Activated CD4-positive, CD25-positive, alpha-beta regulatory T cell treated with anti-CD3 and anti-CD28 coated beads, Interleukin-2, amount 50 U/mL, for 72 hours (primary cell): Measurements from ENCODE around the gene DES.

ENCODE experiments used
- DNase-seq: peaks from one replicate; pipeline ENCODE4 v3.0.0; 2021

The DES gene

GRCh38 chr2:219422952-219423534 is 4.9 kb downstream of the DES start:
- no peak for DNase-seq

- DNase-seq: no peak
These were observed 5.6 kb downstream of the DES start for GRCh38 chr2:219423652-219424377.

DNA sequence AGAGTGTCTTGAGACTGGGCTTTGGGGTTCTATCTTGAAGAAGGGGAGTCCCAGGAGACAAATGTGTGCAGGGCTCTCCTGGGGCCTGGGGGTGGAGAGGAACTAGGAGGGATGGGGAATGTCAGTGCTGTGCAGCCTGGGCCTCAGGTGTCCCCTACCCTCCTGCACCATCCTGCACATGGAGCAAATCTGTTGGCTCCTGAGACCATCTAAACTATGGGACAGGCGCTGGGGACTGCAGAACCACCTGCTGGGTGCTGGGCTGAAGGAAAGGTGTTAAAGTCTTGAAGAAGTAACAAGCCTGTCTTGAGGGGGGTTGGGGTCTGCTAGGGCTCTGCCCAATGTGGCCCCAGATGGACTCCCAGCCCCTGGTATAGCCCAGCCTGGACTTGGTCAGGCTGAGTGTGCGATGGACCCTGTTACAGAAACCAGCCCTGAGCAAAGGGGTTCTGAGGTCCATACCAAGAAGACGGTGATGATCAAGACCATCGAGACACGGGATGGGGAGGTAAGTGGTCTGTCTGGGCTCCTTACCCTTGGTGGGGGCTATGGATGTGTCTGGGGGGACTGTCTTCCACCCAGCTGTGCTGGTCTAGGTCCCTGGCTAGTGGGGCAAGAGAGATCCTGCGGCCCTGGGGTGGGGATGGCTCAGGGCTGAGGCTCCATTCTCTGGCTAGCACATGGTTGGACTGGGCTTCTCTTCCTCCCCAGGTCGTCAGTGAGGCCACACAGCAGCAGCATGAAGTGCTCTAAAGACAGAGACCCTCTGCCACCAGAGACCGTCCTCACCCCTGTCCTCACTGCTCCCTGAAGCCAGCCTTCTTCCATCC is 7.3 kb downstream of the DES start:
- no peak for DNase-seq

DNA sequence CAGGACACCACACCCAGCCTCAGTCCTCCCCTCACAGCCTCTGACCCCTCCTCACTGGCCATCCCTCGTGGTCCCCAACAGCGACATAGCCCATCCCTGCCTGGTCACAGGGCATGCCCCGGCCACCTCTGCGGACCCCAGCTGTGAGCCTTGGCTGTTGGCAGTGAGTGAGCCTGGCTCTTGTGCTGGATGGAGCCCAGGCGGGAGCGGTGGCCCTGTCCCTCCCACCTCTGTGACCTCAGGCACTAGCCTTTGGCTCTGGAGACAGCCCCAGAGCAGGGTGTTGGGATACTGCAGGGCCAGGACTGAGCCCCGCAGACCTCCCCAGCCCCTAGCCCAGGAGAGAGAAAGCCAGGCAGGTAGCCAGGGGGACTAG is 7.9 kb downstream of the DES start:
- no peak for DNase-seq

DNA sequence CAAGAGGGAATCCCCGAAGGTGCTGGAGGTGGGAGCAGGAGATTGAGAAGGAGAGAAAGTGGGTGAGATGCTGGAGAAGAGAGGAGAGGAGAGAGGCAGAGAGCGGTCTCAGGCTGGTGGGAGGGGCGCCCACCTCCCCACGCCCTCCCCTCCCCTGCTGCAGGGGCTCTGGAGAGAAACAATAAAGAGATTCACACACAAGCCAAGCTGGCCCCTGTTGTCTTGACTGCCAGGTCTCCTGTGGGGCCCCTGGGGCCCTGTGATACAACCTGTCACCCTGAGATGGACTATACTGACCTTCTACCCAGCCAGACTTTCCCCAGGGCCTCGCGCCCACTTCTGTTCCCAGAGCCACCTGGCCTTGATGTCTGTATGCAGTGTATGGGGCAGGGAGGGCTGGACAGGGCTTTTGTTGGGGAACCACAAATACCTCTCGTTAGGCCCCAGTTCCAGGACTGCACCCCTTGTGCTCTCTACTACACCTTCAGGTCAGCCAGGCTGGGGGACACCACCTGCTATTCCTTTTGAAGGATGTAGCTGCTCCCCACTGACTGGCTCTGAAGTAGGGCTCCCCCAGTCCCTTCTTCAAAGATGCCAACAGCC is 8.5 kb downstream of the DES start:
- DNase-seq: no peak

DNA sequence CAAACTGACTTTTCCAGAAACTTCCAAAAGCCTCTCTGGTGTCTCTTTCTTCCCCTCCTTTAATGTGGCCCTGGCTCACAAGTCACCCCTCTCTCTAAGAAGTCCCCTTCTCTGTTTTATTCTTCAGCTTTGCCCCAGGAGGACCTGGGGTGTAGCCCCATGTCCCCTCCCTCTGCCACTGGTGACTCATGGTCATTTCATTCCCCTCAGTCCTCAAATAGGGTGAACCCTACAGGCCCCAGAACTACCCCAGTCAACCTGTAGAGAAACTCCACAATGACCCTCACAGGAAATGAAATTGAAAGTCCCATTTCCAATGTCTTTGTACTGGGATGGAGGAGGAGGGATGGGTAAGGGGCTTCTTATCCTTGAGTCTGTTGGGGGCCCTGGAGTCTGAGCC is 10.3 kb downstream of the DES start:
- DNase-seq: no peak

- DNase-seq: no peak
These were observed 11.9 kb downstream of the DES start for GRCh38 chr2:219429958-219430606.

GRCh38 chr2:219430633-219431615 is 12.7 kb downstream of the DES start:
- DNase-seq: no peak

DNA sequence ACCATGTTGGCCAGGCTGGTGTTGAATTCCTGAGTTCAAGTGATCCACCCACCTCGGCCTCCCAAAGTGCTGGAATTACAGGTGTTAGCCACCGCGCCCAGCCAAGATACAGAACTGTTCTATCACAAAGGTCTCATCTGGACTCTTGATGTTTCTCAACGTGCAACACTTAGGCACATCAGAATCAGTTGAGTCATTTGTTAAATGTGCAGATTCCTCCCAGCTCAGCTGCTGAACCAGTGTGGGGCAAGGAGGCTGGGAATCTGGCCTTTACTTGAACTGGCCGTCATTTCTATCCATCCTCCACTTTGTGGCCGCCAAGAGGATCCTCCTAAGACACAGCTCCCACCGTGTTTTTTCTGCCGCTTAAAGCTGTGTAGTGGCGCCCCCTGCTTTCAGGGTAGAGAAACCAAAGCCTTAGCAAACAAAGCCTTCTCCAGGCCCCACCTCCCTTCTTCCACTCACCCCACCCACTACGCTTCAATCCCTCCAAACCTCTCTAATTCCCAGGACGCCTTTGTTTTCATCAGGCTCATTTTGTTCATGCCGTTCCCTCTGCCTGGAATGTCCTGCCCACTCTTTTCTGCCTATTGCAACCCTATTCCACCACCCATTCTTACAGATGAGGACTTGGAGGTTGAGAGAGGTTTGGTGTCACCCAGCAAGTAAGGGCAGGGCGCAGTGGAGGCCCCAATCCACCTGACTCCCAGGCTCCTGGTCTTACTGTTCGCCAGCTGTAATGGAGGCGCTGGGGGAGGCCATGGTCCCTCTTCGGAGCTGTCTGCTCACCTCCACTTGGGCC is 15.7 kb downstream of the DES start:
- no peak for DNase-seq

DNA sequence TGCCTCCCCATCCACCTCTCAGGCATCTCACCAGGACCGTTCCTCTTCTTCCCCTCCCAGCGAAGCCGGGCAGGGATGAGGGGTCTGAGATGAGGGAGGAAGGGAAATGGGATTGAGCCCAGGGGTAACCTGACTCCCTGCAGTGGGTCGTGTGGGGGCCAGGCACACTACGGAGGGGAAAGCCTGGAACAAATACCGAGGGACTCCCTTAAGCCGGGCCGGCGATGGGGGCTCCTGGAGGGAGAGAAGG is 16.2 kb downstream of the DES start:
- DNase-seq: no peak

DNA sequence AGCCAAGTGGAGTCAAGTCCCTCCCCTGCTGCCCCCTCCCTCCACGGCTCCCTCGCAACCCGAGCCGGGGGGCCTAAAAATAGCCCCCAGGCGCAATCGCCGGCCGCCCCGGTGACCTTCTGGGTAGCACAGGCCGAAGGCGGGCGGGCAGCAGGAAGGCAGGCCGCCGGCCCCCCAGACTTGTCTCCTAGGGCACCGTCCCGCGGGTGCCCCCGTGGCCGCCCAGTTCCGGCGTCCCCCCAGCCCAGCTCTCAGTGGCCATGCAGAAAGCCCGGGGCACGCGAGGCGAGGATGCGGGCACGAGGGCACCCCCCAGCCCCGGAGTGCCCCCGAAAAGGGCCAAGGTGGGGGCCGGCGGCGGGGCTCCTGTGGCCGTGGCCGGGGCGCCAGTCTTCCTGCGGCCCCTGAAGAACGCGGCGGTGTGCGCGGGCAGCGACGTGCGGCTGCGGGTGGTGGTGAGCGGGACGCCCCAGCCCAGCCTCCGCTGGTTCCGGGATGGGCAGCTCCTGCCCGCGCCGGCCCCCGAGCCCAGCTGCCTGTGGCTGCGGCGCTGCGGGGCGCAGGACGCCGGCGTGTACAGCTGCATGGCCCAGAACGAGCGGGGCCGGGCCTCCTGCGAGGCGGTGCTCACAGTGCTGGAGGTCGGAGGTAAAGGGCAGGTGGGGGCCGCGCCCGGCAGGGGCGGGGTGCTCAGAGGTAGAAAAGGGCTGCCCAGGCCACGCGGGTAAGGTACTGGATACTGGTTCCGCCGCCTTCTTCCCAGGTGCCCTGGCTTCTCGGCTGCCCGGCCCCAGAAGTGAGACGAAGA is 16.7 kb downstream of the DES start, which contains the start of gene SPEG:
TSS of gene SPEG (plus strand) at position 126 of the 808 bp plus-strand sequence. CDS start at position 261, 135 bp downstream.
- DNase-seq: no peak

GRCh38 chr2:219435701-219436100 is 17.5 kb downstream of the DES start:
- no peak for DNase-seq

GRCh38 chr2:219436491-219436890 is 18.3 kb downstream of the DES start:
- no peak for DNase-seq

DNA sequence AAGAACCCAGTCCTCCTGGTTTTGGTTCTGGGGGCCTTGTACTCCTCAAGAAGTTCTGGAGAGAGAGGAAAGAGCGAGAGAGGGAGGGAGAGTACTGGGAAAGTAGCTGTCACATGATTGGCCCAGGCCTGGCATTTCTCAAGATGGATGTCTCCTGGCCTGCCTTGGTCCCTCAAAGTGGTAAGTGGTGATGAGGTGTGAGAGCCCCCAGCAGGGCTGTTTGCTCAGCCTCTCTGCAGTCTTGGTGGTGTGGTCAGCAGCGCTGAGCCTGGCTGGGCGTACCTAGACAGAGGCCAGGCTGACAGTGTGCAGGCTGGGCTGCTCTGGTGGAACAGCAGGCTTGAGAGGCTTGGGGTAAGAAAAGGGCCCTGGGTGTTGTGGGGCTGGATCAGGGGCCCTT is 19.0 kb downstream of the DES start:
- DNase-seq: no peak

DNA sequence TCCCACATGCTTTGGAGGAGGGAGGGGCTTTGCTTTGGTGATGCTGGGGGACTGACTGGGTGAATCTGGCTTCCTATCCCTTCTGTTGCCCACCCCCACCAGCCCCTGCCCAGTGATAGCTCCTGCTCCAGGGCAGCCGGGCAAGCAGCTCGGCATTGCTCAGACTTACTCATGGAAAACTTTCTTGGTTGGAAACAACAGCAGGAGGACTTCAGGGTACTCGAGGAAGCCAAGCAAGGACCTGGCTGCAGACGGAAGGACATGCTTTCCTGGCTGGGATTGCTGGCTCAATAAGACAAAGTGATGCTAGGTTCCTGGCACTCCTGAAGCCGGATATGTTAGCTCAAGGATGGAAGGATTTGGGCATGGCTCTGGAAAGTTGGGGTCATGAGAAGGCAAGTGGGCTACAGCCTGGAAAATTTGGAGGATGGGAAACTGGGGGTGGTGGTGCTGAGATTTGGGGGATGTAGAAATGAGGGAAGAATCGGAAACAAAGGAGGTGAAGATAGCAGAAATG is 19.6 kb downstream of the DES start:
- DNase-seq: no peak

GRCh38 chr2:219438453-219438852 is 20.3 kb downstream of the DES start:
- DNase-seq: no peak

DNA sequence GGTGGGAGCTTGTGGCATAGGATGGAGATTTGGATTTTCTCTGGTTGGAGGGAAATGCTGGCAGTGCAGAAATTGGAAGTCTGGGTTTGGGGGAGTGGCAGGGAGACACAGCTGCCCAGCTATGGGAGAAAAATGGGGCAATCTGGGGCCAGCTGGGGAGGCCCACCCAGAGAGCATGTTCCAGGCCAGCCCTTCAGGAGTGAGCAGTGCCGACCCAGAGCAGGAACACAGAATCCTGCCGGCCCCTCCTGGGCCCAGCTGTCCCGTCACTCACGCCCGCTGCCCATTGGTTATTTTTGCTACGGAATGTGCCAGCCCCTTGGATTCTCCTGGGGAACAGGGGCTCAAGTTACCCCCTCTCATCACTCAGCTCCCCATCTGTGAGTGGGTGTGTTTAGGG is 21.3 kb downstream of the DES start:
- DNase-seq: no peak

DNA sequence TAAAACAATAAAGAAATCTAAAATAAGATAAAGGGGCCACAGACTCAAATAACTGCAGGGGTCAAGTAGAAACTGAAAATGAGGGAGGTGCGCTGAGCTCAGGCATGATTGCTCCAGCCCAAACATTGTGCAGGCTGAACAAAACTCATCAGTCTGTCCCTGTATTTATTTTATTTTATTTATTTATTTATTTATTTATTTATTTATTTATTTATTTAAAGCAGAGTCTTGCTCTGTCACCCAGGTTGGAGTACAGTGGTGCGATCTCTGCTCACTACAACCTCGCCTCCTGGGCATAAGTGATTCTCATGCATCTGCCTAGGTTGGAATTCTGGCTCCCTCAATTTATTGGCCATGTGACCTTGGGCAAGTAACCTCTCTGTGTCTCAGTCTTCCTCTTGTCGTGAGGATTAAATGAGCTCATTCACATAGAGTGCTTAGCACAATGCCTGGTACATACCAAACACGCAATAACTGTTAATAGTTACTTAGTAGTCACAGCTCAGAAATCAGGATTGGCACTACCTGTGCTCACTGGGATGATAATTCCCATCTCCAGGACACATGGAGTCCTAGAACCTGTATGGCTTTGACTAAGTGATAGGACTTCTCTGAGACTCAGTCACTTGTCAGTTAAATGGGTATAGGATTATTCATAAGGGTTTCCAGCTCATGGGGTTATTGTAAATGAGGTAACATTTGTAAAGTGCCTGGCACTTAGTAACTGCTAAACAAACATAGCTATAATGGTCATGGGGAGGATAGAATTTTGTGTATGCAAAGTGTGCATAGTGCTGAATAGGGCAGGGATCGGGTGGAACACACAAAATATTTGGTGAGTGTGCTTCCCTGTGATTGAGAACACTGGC is 22.4 kb downstream of the DES start:
- no peak for DNase-seq
